Smooth muscle cell (in vitro differentiated cells): ENCODE measurements around the gene CDHR5. TPM values are rescaled to one million over a fixed set of nuclear protein-coding genes. Genes with fewer than 3 reads are reported as not detected.

Source experiments
- DNase-seq: peaks from one replicate; lab custom pipeline; 2025; ENCODE audit not compliant: unreplicated experiment; lab: John Stamatoyannopoulos, UW
- H2AFZ ChIP-seq: fragments of 200-600 bp; sonication (generic); 2 replicates; pipeline ENCODE4 v1.6.0; 2016; ENCODE audit warnings: antibody characterized with exemption, low read depth, mild to moderate bottlenecking
- H3F3A ChIP-seq: fragments of 200-600 bp; sonication (generic); 2 replicates; pipeline ENCODE4 v1.6.0; 2017; ENCODE audit warnings: antibody characterized with exemption, low read depth
- H3K27ac ChIP-seq: fragments of 200-600 bp; sonication (generic); 2 replicates; pipeline ENCODE4 v1.5.1; 2016; ENCODE audit warnings: low read depth, mild to moderate bottlenecking
- H3K27me3 ChIP-seq: fragments of 200-600 bp; sonication (generic); 2 replicates; pipeline ENCODE4 v1.6.1; 2016; ENCODE audit warnings: low read depth, mild to moderate bottlenecking
- H3K36me3 ChIP-seq: fragments of 200-600 bp; sonication (generic); 2 replicates; pipeline ENCODE4 v1.5.1; 2016; ENCODE audit warnings: low read depth
- H3K4me1 ChIP-seq: fragments of 200-600 bp; sonication (generic); 2 replicates; pipeline ENCODE4 v1.5.1; 2016; ENCODE audit warnings: low read depth
- H3K4me2 ChIP-seq: fragments of 200-600 bp; sonication (generic); 2 replicates; pipeline ENCODE4 v1.6.0; 2016; ENCODE audit warnings: mild to moderate bottlenecking
- H3K4me3 ChIP-seq: fragments of 200-600 bp; sonication (generic); 2 replicates; pipeline ENCODE4 v1.5.1; 2016; ENCODE audit warnings: mild to moderate bottlenecking
- H3K79me2 ChIP-seq: fragments of 200-600 bp; sonication (generic); 2 replicates; pipeline ENCODE4 v1.6.0; 2016; ENCODE audit warnings: low read depth, mild to moderate bottlenecking
- H3K9ac ChIP-seq: fragments of 200-600 bp; sonication (generic); 2 replicates; pipeline ENCODE4 v1.6.0; 2016; ENCODE audit warnings: low read depth
- H3K9me3 ChIP-seq: fragments of 200-600 bp; sonication (generic); replicated peaks from 2 replicates; pipeline ENCODE4 v1.5.1; 2016; ENCODE audit warnings: low read depth
- H4K20me1 ChIP-seq: fragments of 200-600 bp; sonication (generic); 2 replicates; pipeline ENCODE4 v1.6.0; 2016; ENCODE audit warnings: low read depth
- WGBS: methylation state at CpG from one replicate; pipeline ENCODE4 v1.1.7; 2016; ENCODE audit warnings: low lambda C conversion rate; 5-methylcytosine and 5-hydroxymethylcytosine counted together
- polyA plus RNA-seq: library from polyadenylated mRNA; unstranded; fragments of >200 nt; fragmentation: Nextera tagmentation; extraction: Ambion mirVana; gene quantifications from 2 replicates; pipeline ENCODE4 v1.2.1, GENCODE V29; 2016
- total RNA-seq: library from RNA; depleted of rRNA; stranded (reverse); fragments of >200 nt; gene quantifications from 2 replicates; pipeline ENCODE4 v1.2.3, GENCODE V29; 2014
- TF ChIP-seq, protein P1 (sequence below): fragments of 200-600 bp; sonication (generic); IDR thresholded peaks from 2 replicates; pipeline ENCODE4 v1.5.1; 2017; ENCODE audit warnings: borderline replicate concordance, mild to moderate bottlenecking, antibody characterized with exemption; ENCODE audit not compliant: insufficient read depth, poor library complexity, severe bottlenecking

Gene CDHR5
- total and polyA plus RNA-seq, 2 experiments from 2014 or later: not detected

DNA sequence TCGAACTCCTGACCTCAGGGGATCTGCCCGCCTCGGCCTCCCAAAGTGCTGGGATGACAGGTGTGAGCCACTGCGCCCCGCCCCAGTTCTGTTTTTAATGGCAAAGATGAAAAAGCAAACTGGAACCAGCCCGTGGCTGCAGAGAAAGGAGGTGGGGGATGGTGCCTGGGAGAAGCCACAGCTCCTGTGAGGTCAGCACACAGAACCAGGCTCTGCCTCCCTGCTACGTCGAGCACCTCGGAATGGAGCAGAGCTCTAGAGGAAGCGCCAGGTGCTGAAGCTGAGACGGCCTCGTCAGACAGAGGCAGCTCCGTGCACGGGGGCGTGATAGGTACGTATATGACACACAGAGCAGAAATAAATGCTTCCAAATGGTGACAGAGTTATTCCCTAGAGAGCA lies 20.8 kb upstream of the CDHR5 start:
- Histone ChIP-seq H3K79me2 (no peaks in the 10 kb centered on the region), H3K4me1 (no peaks in the 10 kb centered on the region), H3K27ac (no peak overlapping the region), H4K20me1 (peaks cover 27% of the 10 kb centered on the region), H3K9ac (no peak overlapping the region), H3K9me3 (no peaks in the 10 kb centered on the region), H2AFZ (no peak overlapping the region), H3K36me3 (no peaks in the 10 kb centered on the region), H3F3A (no peaks in the 10 kb centered on the region), H3K4me2 (no peak overlapping the region), H3K27me3 (no peaks in the 10 kb centered on the region), H3K4me3 (no peak overlapping the region)
- WGBS: 91% methylated on average over 16 of the region's 16 CpGs
- no peak for DNase-seq
- TF ChIP-seq, protein P1, sequence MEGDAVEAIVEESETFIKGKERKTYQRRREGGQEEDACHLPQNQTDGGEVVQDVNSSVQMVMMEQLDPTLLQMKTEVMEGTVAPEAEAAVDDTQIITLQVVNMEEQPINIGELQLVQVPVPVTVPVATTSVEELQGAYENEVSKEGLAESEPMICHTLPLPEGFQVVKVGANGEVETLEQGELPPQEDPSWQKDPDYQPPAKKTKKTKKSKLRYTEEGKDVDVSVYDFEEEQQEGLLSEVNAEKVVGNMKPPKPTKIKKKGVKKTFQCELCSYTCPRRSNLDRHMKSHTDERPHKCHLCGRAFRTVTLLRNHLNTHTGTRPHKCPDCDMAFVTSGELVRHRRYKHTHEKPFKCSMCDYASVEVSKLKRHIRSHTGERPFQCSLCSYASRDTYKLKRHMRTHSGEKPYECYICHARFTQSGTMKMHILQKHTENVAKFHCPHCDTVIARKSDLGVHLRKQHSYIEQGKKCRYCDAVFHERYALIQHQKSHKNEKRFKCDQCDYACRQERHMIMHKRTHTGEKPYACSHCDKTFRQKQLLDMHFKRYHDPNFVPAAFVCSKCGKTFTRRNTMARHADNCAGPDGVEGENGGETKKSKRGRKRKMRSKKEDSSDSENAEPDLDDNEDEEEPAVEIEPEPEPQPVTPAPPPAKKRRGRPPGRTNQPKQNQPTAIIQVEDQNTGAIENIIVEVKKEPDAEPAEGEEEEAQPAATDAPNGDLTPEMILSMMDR: no peak

DNA sequence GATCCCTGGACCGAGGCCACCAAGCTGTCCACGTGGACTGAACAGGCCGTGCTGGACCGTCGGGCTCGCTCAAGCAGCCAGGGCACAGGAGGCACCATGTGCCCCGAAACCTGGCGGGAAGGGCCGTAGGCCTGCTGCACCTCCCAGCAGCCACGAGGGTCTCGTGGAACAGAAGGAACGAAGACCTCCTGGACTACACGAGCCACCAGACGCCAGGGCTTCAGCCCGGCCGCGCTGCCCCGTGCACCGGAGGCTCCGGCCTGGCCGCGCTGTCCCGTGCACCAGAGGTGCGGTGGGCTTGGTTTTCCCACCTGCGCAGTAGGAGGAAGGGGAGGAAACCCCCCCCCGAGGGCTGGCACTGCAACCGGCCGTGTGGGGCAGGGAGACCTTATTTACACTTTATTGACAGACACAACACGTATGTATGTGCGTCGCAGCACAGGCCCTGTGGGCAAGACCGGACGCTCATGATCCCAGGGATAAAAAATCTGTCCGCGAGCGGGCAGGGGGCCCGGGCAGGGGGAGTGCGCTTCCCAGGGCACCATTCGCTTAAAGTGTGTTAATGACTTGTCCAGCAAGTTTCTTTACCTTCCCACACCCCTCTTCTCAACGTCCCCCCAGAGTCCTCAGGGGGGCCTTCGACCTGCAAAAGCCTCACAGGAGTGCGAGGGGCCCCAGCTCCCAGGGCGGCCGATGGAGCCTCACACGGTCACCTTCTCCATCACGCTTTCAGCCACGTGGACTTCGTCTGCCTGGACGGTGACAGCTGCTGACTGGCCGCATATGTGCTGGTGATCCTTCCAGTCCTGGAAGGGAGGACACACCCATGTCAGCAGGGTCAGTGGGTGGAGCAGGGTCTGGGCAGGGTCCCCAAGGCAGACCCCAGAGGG lies 19.3 kb upstream of the CDHR5 start:
- Histone ChIP-seq H3K27ac (no peak overlapping the region), H3F3A (no peaks in the 10 kb centered on the region), H3K9ac (no peak overlapping the region), H3K27me3 (no peaks in the 10 kb centered on the region), H3K4me2 (no peak overlapping the region), H3K4me3 (no peak overlapping the region), H3K36me3 (no peaks in the 10 kb centered on the region), H2AFZ (no peak overlapping the region), H4K20me1 (peaks cover 35% of the 10 kb centered on the region), H3K4me1 (peaks cover 8% of the 10 kb centered on the region), H3K9me3 (no peaks in the 10 kb centered on the region), H3K79me2 (no peaks in the 10 kb centered on the region)
- 95% methylated on average over 50 of the region's 50 CpGs for WGBS
- DNase-seq: no peak
- TF ChIP-seq, protein P1: no peak

DNA sequence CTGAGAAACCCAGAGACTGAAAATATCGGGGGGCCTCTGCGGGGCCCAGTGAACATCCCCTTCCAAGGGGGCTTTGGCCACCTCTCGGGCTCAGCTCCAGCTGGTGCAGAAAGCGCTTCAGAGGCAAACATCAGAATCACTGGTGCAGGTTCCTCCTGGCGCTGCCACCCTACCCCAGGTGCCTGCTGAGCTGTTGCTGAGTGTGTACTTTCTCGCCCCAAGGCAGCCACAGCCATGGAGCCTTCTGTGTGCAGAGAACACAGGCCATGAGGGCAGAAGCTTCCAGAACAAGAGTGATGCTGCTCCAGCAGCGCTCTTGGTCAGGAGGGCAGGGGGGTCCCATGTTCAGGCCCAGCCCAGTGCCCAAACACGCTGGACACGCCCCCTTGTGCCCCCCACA lies 18.6 kb upstream of the CDHR5 start:
- Histone ChIP-seq H3K27ac (no peak overlapping the region), H3K36me3 (no peaks in the 10 kb centered on the region), H3K4me1 (peaks cover 13% of the 10 kb centered on the region), H3K9me3 (no peaks in the 10 kb centered on the region), H3F3A (no peaks in the 10 kb centered on the region), H2AFZ (no peak overlapping the region), H3K79me2 (no peaks in the 10 kb centered on the region), H3K4me3 (no peak overlapping the region), H3K4me2 (no peak overlapping the region), H4K20me1 (peaks cover 42% of the 10 kb centered on the region), H3K27me3 (no peaks in the 10 kb centered on the region), H3K9ac (no peak overlapping the region)
- no peak for DNase-seq
- TF ChIP-seq, protein P1: no peak
- WGBS: 86% methylated on average over 9 of the region's 9 CpGs
